Spinal cord (tissue), 10 donors: ENCODE results near the gene RPTOR. TPM values are rescaled to one million over a fixed set of nuclear protein-coding genes. Genes with fewer than 3 reads are reported as not detected.

Experiments
- DNase-seq, 6 donors: peaks; one replicate each; pipeline versions ENCODE4 v3.0.0 to v3.0.0-alpha.2; 2013 to 2015; ENCODE audit warnings: low spot score in 6 of 6, low read depth in 4 of 6
- H3K27ac ChIP-seq: one replicate; pipeline ENCODE4 v1.5.1; 2013; ENCODE audit warnings: low read depth, low read length, control low read depth
- H3K27me3 ChIP-seq: one replicate; pipeline ENCODE4 v1.6.1; 2013; ENCODE audit warnings: low read length; ENCODE audit not compliant: control insufficient read depth, insufficient read depth
- H3K36me3 ChIP-seq: one replicate; pipeline ENCODE4 v1.6.1; 2013; ENCODE audit warnings: low read length; ENCODE audit not compliant: control insufficient read depth, insufficient read depth
- H3K4me1 ChIP-seq: one replicate; pipeline ENCODE4 v1.6.1; 2013; ENCODE audit warnings: low read length; ENCODE audit not compliant: control insufficient read depth, insufficient read depth
- H3K4me3 ChIP-seq: one replicate; pipeline ENCODE4 v1.5.1; 2013; ENCODE audit warnings: low read depth, low read length, control low read depth
- H3K9me3 ChIP-seq: one replicate; pipeline ENCODE4 v1.6.1; 2013; ENCODE audit warnings: low read length; ENCODE audit not compliant: control insufficient read depth, insufficient read depth
- WGBS: methylation state at CpG from one replicate; pipeline ENCODE4 v1.1.5; 2013; ENCODE audit warnings: missing lambda C conversion rate; ENCODE audit not compliant: insufficient coverage; 5-methylcytosine and 5-hydroxymethylcytosine counted together
- polyA plus RNA-seq, 2 donors: library from polyadenylated mRNA; unstranded; fragments of 120-200 nt; gene quantifications; one replicate each; pipeline ENCODE4 v1.2.1, GENCODE V29; 2013; ENCODE audit not compliant: insufficient read length in 2 of 2
- total RNA-seq, 2 donors: library from RNA; depleted of rRNA in 1 of 2; stranded (reverse); fragments of 120-200 nt in 1 of 2; fragments of >200 nt in 1 of 2; gene quantifications; one replicate each; pipeline versions ENCODE4 v1.2.3 to v1.2.4, GENCODE V29; 2013 to 2014
- donor health status: healthy.

The RPTOR gene
- total and polyA plus RNA-seq, 4 donors, result 17.1 to 27.2 (median 21.6) TPM

GRCh38 chr17:80832888-80833583 is 288.4 kb downstream of the RPTOR start:
- Histone ChIP-seq H3K4me3 (peak overlapping the region; percentile 51), H3K27me3 (no peaks in the 10 kb centered on the region), H3K4me1 (peaks cover 56% of the 10 kb centered on the region), H3K27ac (peak overlapping the region; percentile 95), H3K9me3 (no peaks in the 10 kb centered on the region), H3K36me3 (peaks cover 30% of the 10 kb centered on the region)
- WGBS, result under 1% methylated on average over 22 of the region's 25 CpGs
- DNase-seq, result peak; percentile 81 to 98 (median 84)

DNA sequence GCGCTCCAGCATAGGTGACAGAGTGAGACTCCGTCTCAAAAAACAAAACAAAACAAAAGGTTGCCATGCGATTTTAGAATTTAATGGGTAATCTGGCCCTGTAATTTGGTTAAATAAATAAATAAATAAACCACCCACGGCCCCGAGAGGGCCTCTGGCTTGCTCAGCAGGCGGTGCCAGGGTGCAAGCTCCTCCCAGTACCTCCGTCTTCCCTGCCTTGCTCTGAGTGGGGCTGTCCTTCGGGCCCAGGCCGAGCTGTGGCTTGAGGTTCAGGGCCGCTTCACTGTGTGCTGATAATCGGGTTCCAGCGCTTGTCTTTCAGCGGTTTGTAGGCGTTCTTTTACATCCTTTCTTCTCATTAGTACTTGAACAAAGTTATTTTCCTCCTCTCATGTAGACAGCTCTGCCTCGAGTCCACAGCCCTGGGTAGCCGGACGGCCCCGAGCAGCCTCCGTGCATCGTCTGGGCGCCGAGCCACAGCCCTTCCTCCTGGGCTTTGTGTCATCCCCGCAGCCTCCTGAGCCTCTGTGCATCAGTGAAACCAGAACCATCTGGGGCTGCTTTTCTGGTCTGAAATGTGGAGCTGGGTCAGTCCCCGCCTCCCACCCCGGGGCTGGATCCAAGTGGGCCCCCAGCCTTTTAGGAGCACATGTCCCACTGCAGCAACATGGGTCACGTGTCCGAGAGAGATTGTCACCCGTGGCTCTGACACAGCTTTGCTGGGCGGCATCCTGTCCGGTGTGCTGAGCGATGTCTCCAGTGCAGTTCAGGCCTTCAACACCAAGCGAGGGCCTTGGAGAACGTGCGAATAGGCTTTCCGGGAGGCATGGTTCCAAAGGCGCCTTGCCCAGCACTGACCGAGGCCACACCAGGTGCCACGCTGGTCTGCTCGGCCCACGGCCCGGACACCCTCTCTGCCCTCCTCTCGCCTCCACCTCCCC is 289.6 kb downstream of the RPTOR start:
- peaks cover 63% of the 10 kb centered on the region for H3K4me1 ChIP-seq
- peak in 2 of 6 donors; percentile 57 to 61 for DNase-seq
- H3K4me3 ChIP-seq, result no peak overlapping the region
- peaks cover 36% of the 10 kb centered on the region for H3K36me3 ChIP-seq
- 62% methylated on average over 35 of the region's 42 CpGs for WGBS
- no peaks in the 10 kb centered on the region for H3K9me3 ChIP-seq
- no peaks in the 10 kb centered on the region for H3K27me3 ChIP-seq
- peak overlapping the region; percentile 95 for H3K27ac ChIP-seq

- WGBS, result no CpG with 5 or more reads among the region's 2 CpGs
- H3K4me1 ChIP-seq, result peaks cover 67% of the 10 kb centered on the region
- H3K27me3 ChIP-seq, result no peaks in the 10 kb centered on the region
- H3K9me3 ChIP-seq, result no peaks in the 10 kb centered on the region
- no peak overlapping the region for H3K4me3 ChIP-seq
- no peak for DNase-seq
- H3K27ac ChIP-seq, result no peak overlapping the region
- H3K36me3 ChIP-seq, result peaks cover 34% of the 10 kb centered on the region
Measured at GRCh38 chr17:80834893-80835275, 290.2 kb downstream of the RPTOR start.

- 74% methylated on average over 24 of the region's 30 CpGs for WGBS
- Histone ChIP-seq H3K9me3 (no peaks in the 10 kb centered on the region), H3K4me3 (no peak overlapping the region), H3K27me3 (no peaks in the 10 kb centered on the region), H3K36me3 (peaks cover 39% of the 10 kb centered on the region), H3K27ac (no peak overlapping the region), H3K4me1 (peaks cover 74% of the 10 kb centered on the region)
- peak in 1 of 6 donors; percentile 73 for DNase-seq
Measured at GRCh38 chr17:80835816-80836657, 291.4 kb downstream of the RPTOR start.

DNA sequence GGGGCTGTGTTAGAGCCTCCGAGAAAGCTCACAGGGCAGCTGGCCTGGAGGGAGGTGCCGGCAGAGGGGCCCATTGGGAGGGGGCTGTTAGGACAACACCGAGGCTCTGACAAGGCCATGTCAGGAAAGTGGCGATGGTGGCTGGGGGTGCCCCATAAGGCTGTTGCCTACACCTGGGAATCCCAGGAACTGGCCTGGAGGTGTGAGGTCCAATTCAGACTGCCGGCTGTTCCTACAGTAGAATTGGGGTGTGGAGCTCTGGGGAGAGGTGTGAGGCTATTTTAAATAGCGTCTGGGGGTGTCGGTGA is 292.0 kb downstream of the RPTOR start:
- 80% methylated on average over 6 of the region's 7 CpGs for WGBS
- no peak overlapping the region for H3K4me3 ChIP-seq
- H3K27me3 ChIP-seq, result no peaks in the 10 kb centered on the region
- H3K27ac ChIP-seq, result no peak overlapping the region
- no peaks in the 10 kb centered on the region for H3K9me3 ChIP-seq
- H3K4me1 ChIP-seq, result peaks cover 74% of the 10 kb centered on the region
- H3K36me3 ChIP-seq, result peaks cover 45% of the 10 kb centered on the region
- DNase-seq, result no peak

- H3K36me3 ChIP-seq, result peaks cover 48% of the 10 kb centered on the region
Measured at GRCh38 chr17:80836971-80837481, 292.4 kb downstream of the RPTOR start.

GRCh38 chr17:80837711-80838110 is 293.1 kb downstream of the RPTOR start:
- no peak for DNase-seq
- Histone ChIP-seq H3K4me1 (peaks cover 67% of the 10 kb centered on the region), H3K36me3 (peaks cover 48% of the 10 kb centered on the region), H3K27me3 (no peaks in the 10 kb centered on the region), H3K9me3 (no peaks in the 10 kb centered on the region), H3K27ac (no peak overlapping the region), H3K4me3 (no peak overlapping the region)
- WGBS, result 79% methylated on average over 18 of the region's 18 CpGs

More at GRCh38 chr17:80836971-80837481, 292.4 kb downstream of the RPTOR start:
- Histone ChIP-seq H3K4me3 (no peak overlapping the region), H3K27ac (no peak overlapping the region), H3K27me3 (no peaks in the 10 kb centered on the region), H3K4me1 (peaks cover 72% of the 10 kb centered on the region), H3K9me3 (no peaks in the 10 kb centered on the region)
- no peak for DNase-seq
- WGBS, result 91% methylated on average over 16 of the region's 16 CpGs

- peaks cover 60% of the 10 kb centered on the region for H3K4me1 ChIP-seq
- WGBS, result 77% methylated on average over 21 of the region's 30 CpGs
Measured at GRCh38 chr17:80838311-80839025, 293.8 kb downstream of the RPTOR start.

GRCh38 chr17:80839026-80839345 is 294.3 kb downstream of the RPTOR start:
- H3K4me3 ChIP-seq, result no peak overlapping the region
- peak overlapping the region; percentile 47 for H3K27ac ChIP-seq
- no peak for DNase-seq
- H3K36me3 ChIP-seq, result peaks cover 48% of the 10 kb centered on the region
- 59% methylated on average over 9 of the region's 11 CpGs for whole genome bisulfite sequencing
- H3K9me3 ChIP-seq, result no peaks in the 10 kb centered on the region
- no peaks in the 10 kb centered on the region for H3K27me3 ChIP-seq
- peaks cover 58% of the 10 kb centered on the region for H3K4me1 ChIP-seq

More at GRCh38 chr17:80838311-80839025, 293.8 kb downstream of the RPTOR start:
- Histone ChIP-seq H3K27me3 (no peaks in the 10 kb centered on the region), H3K9me3 (no peaks in the 10 kb centered on the region), H3K36me3 (peaks cover 48% of the 10 kb centered on the region), H3K4me3 (no peak overlapping the region), H3K27ac (no peak overlapping the region)
- DNase-seq, result no peak
